ENCODE measurements around the gene SH3BGR.

The SH3BGR gene

DNA sequence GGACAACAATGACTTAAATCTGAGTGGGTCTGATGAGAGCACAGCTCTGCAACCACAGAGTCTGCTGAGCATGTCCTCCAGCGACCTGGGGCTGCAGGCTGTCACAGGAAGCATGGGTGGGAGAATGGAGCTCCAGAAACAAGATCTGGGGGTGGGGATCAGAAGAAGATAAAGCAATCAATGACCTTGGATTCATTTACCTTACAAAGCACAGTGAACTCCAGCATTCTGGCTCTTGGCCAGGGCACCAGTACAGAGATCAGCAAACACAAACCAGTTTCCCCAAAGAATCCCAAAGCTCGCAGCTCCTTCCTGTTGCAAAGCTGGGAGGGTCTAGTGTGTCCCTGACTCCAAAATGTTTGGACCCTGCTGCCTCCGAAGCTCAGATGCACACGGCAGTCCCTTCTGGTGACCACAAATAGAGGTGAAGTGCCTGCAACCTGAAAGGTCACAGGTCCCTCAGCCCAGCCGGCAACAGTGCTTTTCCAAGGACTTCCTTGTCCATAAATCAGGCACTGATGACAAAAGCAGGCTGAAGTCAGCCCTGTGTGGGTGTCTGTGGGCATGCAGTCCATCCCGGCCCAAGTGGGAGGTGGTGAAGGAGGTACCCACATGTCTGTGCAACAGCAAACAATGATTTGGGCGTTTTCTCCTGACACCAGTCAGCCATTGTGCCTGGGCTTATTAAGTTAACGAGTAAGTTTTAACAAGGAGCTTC is 76.1 kb downstream of the SH3BGR start:
- TF ChIP-seq, protein P1, sequence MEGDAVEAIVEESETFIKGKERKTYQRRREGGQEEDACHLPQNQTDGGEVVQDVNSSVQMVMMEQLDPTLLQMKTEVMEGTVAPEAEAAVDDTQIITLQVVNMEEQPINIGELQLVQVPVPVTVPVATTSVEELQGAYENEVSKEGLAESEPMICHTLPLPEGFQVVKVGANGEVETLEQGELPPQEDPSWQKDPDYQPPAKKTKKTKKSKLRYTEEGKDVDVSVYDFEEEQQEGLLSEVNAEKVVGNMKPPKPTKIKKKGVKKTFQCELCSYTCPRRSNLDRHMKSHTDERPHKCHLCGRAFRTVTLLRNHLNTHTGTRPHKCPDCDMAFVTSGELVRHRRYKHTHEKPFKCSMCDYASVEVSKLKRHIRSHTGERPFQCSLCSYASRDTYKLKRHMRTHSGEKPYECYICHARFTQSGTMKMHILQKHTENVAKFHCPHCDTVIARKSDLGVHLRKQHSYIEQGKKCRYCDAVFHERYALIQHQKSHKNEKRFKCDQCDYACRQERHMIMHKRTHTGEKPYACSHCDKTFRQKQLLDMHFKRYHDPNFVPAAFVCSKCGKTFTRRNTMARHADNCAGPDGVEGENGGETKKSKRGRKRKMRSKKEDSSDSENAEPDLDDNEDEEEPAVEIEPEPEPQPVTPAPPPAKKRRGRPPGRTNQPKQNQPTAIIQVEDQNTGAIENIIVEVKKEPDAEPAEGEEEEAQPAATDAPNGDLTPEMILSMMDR (IDR thresholded peaks at IDR 0.05), result no peak

DNA sequence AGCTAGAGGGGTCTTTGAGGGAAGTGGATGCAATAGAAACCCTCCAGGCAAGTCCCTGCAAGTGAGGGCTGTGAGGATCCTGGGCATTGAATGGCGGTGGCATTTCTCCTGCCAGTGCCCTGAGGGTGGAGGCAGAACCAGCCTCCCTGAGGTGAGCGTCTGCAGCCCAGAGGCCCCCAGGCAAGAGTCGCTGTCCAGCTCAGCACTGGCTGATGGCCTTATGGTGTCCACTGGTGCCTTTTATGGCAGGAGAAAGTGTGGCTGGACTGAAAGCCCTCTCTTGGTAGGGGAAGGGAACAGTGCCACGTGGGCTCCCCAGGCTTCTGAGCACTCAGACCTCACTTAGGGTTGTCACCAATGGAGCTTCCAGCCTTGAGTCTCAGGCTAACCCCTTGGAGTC is 77.3 kb downstream of the SH3BGR start:
- TF ChIP-seq, protein P1 (IDR thresholded peaks at IDR 0.05), result no peak

DNA sequence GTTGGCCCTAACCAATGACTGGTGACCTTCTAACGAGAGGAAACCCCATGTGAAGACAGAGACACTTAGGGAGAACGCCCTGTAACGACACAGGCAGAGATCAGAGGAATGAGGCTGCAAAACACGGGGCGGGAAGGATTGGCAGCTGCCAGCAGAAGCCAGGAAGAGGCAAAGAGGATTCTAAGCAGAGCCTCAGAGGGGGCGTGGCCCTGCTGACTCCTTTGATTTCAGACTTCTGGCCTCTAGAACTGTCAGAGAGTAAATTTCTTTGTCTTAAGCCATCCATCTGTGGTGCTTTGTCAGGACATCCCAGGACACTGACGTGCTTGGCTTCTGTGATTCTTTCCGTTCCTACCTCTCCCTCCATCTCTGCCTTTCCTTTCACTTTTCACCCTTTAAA is 79.3 kb downstream of the SH3BGR start:
- TF ChIP-seq, protein P1 (IDR thresholded peaks at IDR 0.05), result no peak

DNA sequence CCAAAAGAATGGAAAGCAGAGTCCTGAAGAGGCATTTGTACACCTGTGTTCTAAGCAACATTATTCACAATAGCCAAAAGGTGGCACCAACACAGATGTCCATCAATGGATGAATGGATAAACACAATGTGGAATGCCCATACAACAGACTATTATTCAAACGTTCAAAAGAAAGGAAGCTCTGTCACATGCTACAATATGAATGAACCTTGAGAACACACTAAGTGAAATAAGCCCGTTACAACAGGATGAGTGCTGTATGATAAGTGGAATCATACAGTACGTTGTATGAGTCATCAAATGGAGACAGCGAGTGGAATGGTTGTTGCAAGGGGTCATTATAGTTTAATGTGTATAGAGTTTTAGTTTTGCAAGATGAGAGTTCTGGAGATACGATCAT is 80.1 kb downstream of the SH3BGR start:
- TF ChIP-seq, protein P1 (IDR thresholded peaks at IDR 0.05), result peak; percentile 9; the same call in 1 of the 2 replicates

DNA sequence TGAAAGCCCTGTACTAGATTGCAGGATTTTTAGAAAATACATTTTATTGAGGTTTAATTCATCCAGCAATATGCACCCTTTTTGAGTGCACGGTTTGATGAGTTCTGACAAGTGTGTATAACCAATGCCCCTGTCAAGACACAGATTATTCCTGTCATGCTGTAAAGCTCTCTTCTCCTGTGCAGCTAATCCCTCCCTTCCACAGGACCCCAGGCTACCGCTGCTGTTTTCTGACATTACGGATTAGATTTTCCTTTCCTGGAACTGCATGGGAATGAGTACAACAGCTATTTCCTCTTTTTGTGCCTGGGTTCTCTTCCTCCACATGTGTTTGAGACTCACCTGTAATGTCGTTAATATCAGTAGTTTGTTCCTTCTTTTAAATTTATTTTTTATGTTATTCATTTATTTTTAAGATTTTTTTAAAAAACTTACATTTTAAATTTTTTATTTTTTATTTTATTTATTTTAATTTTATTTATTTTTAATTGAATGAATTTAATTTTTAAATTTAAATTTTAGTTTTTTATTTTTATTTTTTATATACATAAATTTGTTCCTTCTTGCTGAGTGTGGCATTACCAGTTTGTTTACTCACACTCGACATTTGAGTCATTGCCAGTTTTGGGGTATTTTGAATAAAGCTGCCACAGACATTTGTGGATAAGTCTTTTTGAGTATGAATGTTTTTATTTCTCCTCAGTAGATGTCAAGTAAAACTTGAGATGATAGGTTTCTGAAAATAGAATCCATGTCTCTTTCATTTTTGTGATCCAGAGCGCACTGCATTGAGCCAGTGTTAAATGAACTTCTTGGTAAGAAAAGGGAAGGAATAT is 82.0 kb downstream of the SH3BGR start:
- TF ChIP-seq, protein P1 (IDR thresholded peaks at IDR 0.05), result no peak

DNA sequence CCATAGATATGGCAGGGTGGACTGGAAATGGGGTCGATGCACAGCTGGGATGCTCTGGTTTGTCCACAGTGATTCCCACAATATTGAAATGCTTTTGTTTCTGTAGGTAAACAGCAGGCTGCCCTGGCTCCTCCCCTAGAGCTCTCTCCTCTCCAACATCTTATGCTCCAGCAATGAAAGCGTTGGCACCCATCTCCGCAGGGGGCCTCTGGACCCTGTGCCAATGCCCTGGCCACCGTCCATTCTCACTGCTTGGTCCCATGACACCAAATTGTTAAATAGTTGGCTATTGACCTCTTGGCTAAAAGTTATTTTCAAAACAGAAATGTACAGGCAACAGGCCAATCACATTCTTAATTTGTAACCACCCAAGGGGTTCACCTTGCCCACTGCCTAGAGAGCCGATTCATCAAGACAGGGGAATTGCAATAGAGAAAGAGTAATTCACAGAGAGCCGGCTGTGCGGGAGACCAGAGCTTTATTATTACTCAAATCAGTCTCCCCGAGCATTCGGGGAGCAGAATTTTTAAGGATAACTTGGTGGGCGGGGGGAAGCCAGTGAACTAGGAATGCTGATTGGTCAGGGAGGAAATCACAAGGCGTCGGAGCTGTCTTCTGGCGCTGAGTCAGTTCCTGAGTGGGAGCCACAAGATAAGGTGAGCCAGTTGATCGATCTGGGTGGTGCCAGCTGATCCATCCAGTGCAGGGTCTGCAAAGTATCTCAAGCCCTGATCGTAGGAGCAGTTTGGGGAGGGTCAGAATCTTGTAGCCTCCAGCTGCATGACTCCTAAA is 84.1 kb downstream of the SH3BGR start:
- TF ChIP-seq, protein P1 (IDR thresholded peaks at IDR 0.05), result no peak

DNA sequence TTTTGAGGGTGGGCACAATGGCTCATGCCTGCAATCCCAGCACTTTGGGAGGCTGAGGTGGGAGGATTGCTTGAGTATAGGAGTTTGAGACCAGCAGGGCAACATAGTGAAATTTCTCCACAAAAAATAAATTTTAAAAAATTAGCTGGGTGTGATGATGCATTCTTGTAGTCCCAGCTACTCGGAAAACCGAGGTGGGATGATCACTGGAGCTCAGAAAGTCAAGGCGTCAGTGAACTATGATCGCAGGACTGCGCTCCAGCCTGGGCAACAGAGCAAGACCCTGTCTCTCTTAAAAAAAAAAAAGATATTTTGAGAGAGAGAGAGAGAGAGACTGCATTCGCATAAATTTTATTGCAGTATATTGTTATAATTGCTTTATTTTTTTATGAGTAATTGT is 85.1 kb downstream of the SH3BGR start:
- TF ChIP-seq, protein P1 (IDR thresholded peaks at IDR 0.05), result no peak
